Neural progenitor cell (in vitro differentiated cells): ENCODE data around the gene UNC5CL. TPM values are rescaled to one million over a fixed set of nuclear protein-coding genes. Genes with fewer than 3 reads are reported as not detected.

Experiments used
- DNase-seq: peaks from one replicate; pipeline ENCODE4 v3.0.0-alpha.2; 2016; ENCODE audit warnings: low spot score
- H2AFZ ChIP-seq: fragments of 200-600 bp; sonication (generic); replicated peaks from 2 replicates; pipeline ENCODE4 v1.6.1; 2016; ENCODE audit warnings: antibody characterized with exemption
- H3F3A ChIP-seq: fragments of 200-600 bp; sonication (generic); 2 replicates; pipeline ENCODE4 v1.6.1; 2016; ENCODE audit warnings: antibody characterized with exemption, low read depth
- H3K27ac ChIP-seq: fragments of 200-600 bp; sonication (generic); 2 replicates; pipeline ENCODE4 v1.5.1; 2016; ENCODE audit warnings: mild to moderate bottlenecking
- H3K27me3 ChIP-seq: fragments of 200-600 bp; sonication (generic); 2 replicates; pipeline ENCODE4 v1.6.1; 2016; ENCODE audit warnings: mild to moderate bottlenecking, moderate library complexity
- H3K36me3 ChIP-seq: fragments of 200-600 bp; sonication (generic); 2 replicates; pipeline ENCODE4 v1.5.1; 2016
- H3K4me1 ChIP-seq: fragments of 200-600 bp; sonication (generic); 2 replicates; pipeline ENCODE4 v1.6.1; 2016; ENCODE audit warnings: mixed run types
- H3K4me2 ChIP-seq: fragments of 200-600 bp; sonication (generic); 2 replicates; pipeline ENCODE4 v1.6.1; 2016
- H3K4me3 ChIP-seq: fragments of 200-600 bp; sonication (generic); 2 replicates; pipeline ENCODE4 v1.5.1; 2016
- H3K79me2 ChIP-seq: fragments of 200-600 bp; sonication (generic); 2 replicates; pipeline ENCODE4 v1.6.1; 2016; ENCODE audit warnings: low read depth
- H3K9ac ChIP-seq: fragments of 200-600 bp; sonication (generic); 2 replicates; pipeline ENCODE4 v1.6.1; 2016
- H3K9me3 ChIP-seq: fragments of 200-600 bp; sonication (generic); 2 replicates; pipeline ENCODE4 v1.5.1; 2016; ENCODE audit warnings: low read depth
- H4K20me1 ChIP-seq: fragments of 200-600 bp; sonication (generic); 2 replicates; pipeline ENCODE4 v1.6.1; 2016; ENCODE audit warnings: low read depth
- H3K27ac Mint-ChIP-seq: 3 replicates; pipeline ENCODE4 v1.8.0; 2021; ENCODE audit warnings: mixed read lengths
- H3K27me3 Mint-ChIP-seq: 2 replicates; pipeline ENCODE4 v1.8.0; 2022; ENCODE audit warnings: low read depth, mild to moderate bottlenecking, inconsistent platforms, moderate library complexity, mixed read lengths; ENCODE audit not compliant: insufficient read depth
- H3K36me3 Mint-ChIP-seq: 3 replicates; pipeline ENCODE4 v1.8.0; 2021; ENCODE audit warnings: mixed read lengths
- H3K4me1 Mint-ChIP-seq: 3 replicates; pipeline ENCODE4 v1.8.0; 2021; ENCODE audit warnings: mixed read lengths
- H3K4me3 Mint-ChIP-seq: 3 replicates; pipeline ENCODE4 v1.8.0; 2021; ENCODE audit warnings: mild to moderate bottlenecking, moderate library complexity, mixed read lengths
- H3K9me3 Mint-ChIP-seq: 3 replicates; pipeline ENCODE4 v1.8.0; 2020; ENCODE audit warnings: mixed read lengths
- CTCF ChIP-seq: fragments of 200-600 bp; sonication (generic); IDR thresholded peaks from 2 replicates; pipeline ENCODE4 v1.5.1; 2017; ENCODE audit warnings: antibody characterized with exemption, mild to moderate bottlenecking
- EZH2 ChIP-seq: fragments of 200-600 bp; sonication (generic); IDR thresholded peaks from 2 replicates; pipeline ENCODE4 v1.6.1; 2017; ENCODE audit warnings: antibody characterized with exemption, mild to moderate bottlenecking, moderate library complexity
- EZH2phosphoT487 ChIP-seq: fragments of 200-600 bp; sonication (generic); IDR thresholded peaks from 2 replicates; pipeline ENCODE4 v1.6.1; 2017; ENCODE audit warnings: antibody characterized with exemption
- total RNA-seq: library from RNA; depleted of rRNA; stranded (reverse); fragments of >200 nt; gene quantifications from 2 replicates; pipeline ENCODE4 v1.2.3, GENCODE V29; 2015; ENCODE audit warnings: low replicate concordance

UNC5CL gene
- total RNA-seq, 1 donor from 2014 or later, result 2.2 TPM

GRCh38 chr6:41002168-41002567, 36.9 kb downstream of the UNC5CL start:
- H3K9me3 ChIP-seq, result no peaks in the 10 kb centered on the region
- H3K27ac ChIP-seq, result no peak overlapping the region
- no peaks in the 10 kb centered on the region for H4K20me1 ChIP-seq
- peaks cover 7% of the 10 kb centered on the region for H3K27me3 Mint-ChIP-seq
- H3K36me3 Mint-ChIP-seq, result peaks cover 4% of the 10 kb centered on the region
- peaks cover 38% of the 10 kb centered on the region for H3K4me1 Mint-ChIP-seq
- peaks cover 21% of the 10 kb centered on the region for H3K4me1 ChIP-seq
- H3K4me2 ChIP-seq, result no peak overlapping the region
- no peak overlapping the region for H2AFZ ChIP-seq
- no peak overlapping the region for H3K9ac ChIP-seq
- H3K27me3 ChIP-seq, result no peaks in the 10 kb centered on the region
- no peak overlapping the region for H3K4me3 Mint-ChIP-seq
- peaks cover 22% of the 10 kb centered on the region for H3F3A ChIP-seq
- DNase-seq, result no peak
- H3K4me3 ChIP-seq, result no peak overlapping the region
- peak overlapping the region; percentile 36 for H3K27ac Mint-ChIP-seq
- H3K36me3 ChIP-seq, result no peaks in the 10 kb centered on the region
- TF ChIP-seq EZH2phosphoT487, result no peak
- TF ChIP-seq CTCF, result no peak
- TF ChIP-seq EZH2, result no peak
- H3K79me2 ChIP-seq, result no peaks in the 10 kb centered on the region
- peaks cover 7% of the 10 kb centered on the region for H3K9me3 Mint-ChIP-seq

- Mint-ChIP-seq H3K4me1 (peaks cover 54% of the 10 kb centered on the region), H3K27me3 (peaks cover 7% of the 10 kb centered on the region), H3K36me3 (peaks cover 4% of the 10 kb centered on the region), H3K9me3 (peaks cover 7% of the 10 kb centered on the region), H3K27ac (peak overlapping the region; percentile 27), H3K4me3 (no peak overlapping the region)
- Histone ChIP-seq H3K4me1 (peaks cover 34% of the 10 kb centered on the region), H3K4me2 (no peak overlapping the region), H3K27ac (no peak overlapping the region), H3K27me3 (no peaks in the 10 kb centered on the region), H4K20me1 (no peaks in the 10 kb centered on the region), H2AFZ (no peak overlapping the region), H3F3A (peaks cover 37% of the 10 kb centered on the region), H3K4me3 (no peak overlapping the region), H3K79me2 (no peaks in the 10 kb centered on the region), H3K36me3 (no peaks in the 10 kb centered on the region), H3K9ac (no peak overlapping the region), H3K9me3 (no peaks in the 10 kb centered on the region)
- no peak for TF ChIP-seq EZH2phosphoT487
- TF ChIP-seq CTCF, result no peak
- no peak for TF ChIP-seq EZH2
- DNase-seq, result no peak
These were observed 38.8 kb downstream of the UNC5CL start for GRCh38 chr6:41000248-41000647.

- no peaks in the 10 kb centered on the region for H3K36me3 ChIP-seq
- Mint-ChIP-seq H3K27ac (peak overlapping the region; percentile 95), H3K36me3 (peaks cover 4% of the 10 kb centered on the region), H3K27me3 (peaks cover 5% of the 10 kb centered on the region), H3K4me1 (peaks cover 57% of the 10 kb centered on the region), H3K9me3 (peaks cover 7% of the 10 kb centered on the region), H3K4me3 (peak overlapping the region; percentile 51)
- H3K79me2 ChIP-seq, result no peaks in the 10 kb centered on the region
- H4K20me1 ChIP-seq, result no peaks in the 10 kb centered on the region
- peak; percentile 43 for TF ChIP-seq CTCF
- no peak for TF ChIP-seq EZH2phosphoT487
- no peak overlapping the region for H2AFZ ChIP-seq
- peaks cover 32% of the 10 kb centered on the region for H3K4me1 ChIP-seq
- H3F3A ChIP-seq, result peaks cover 37% of the 10 kb centered on the region
- H3K9ac ChIP-seq, result no peak overlapping the region
- no peak overlapping the region for H3K4me3 ChIP-seq
- no peaks in the 10 kb centered on the region for H3K9me3 ChIP-seq
- H3K27ac ChIP-seq, result no peak overlapping the region
- DNase-seq, result peak; percentile 53
- H3K27me3 ChIP-seq, result no peaks in the 10 kb centered on the region
- no peak overlapping the region for H3K4me2 ChIP-seq
These were observed 39.5 kb downstream of the UNC5CL start for GRCh38 chr6:40999569-40999968.
